Renal pelvis (tissue), 12 donors: Measurements from ENCODE around the gene ALDH1A3. TPM values are rescaled to one million over a fixed set of nuclear protein-coding genes. Genes with fewer than 3 reads are reported as not detected.
"Not testable (repeated sequence)": the region's sequence is repeated elsewhere in the genome, so short reads cannot be mapped to it uniquely, and the experiment has no call there.

ENCODE experiments used
- DNase-seq: peaks from one replicate; pipeline ENCODE4 v3.0.0-alpha.2; 2013
- long read RNA-seq, 16 experiments: transcript quantifications; one replicate each; lab custom pipeline, GENCODE V29; 2026
- polyA plus RNA-seq, 3 donors: library from polyadenylated mRNA; unstranded; fragments of 120-200 nt; gene quantifications; one replicate each; pipeline ENCODE4 v1.2.1, GENCODE V29; 2013; ENCODE audit not compliant: insufficient read length in 3 of 3

The ALDH1A3 gene
- 1 to 10 TPM; 2.1 to 5.5 (median 4.4) TPM for polyA plus RNA-seq
- long read RNA-seq, donor 1 = 0 reads
- long read RNA-seq, donor 2 = 0 reads
- long read RNA-seq, donor 3, partial matches to known transcripts = 0 of 2 reads
- long read RNA-seq, donor 3, other reads (novel, unspliced or antisense) = 0 of 2 reads
- long read RNA-seq, donor 4 = 0 reads
- long read RNA-seq, donor 5 = 0 reads
- long read RNA-seq, donor 6 = 0 reads
- long read RNA-seq, donor 7, partial matches to known transcripts = 0 of 2 reads
- long read RNA-seq, donor 7, other reads (novel, unspliced or antisense) = 0 of 2 reads
- long read RNA-seq, donor 8, partial matches to known transcripts = 5 of 9 reads
- long read RNA-seq, donor 8, other reads (novel, unspliced or antisense) = 0 of 9 reads
- long read RNA-seq, donor 9, partial matches to known transcripts = 0 of 3 reads
- long read RNA-seq, donor 9, other reads (novel, unspliced or antisense) = 0 of 3 reads
- long read RNA-seq, donor 10, partial matches to known transcripts = 0 of 2 reads
- long read RNA-seq, donor 10, other reads (novel, unspliced or antisense) = 0 of 2 reads
- long read RNA-seq, donor 11, partial matches to known transcripts = 0 of 1 reads
- long read RNA-seq, donor 11, other reads (novel, unspliced or antisense) = 0 of 1 reads
- long read RNA-seq, donor 12, partial matches to known transcripts = 0 of 3 reads
- long read RNA-seq, donor 12, other reads (novel, unspliced or antisense) = 0 of 3 reads
- long read RNA-seq, donor 13 = 0 reads
- long read RNA-seq, donor 14 = 0 reads
- long read RNA-seq, donor 15 = 0 reads
- long read RNA-seq, donor 16, partial matches to known transcripts = 0 of 1 reads
- long read RNA-seq, donor 16, other reads (novel, unspliced or antisense) = 0 of 1 reads

DNA sequence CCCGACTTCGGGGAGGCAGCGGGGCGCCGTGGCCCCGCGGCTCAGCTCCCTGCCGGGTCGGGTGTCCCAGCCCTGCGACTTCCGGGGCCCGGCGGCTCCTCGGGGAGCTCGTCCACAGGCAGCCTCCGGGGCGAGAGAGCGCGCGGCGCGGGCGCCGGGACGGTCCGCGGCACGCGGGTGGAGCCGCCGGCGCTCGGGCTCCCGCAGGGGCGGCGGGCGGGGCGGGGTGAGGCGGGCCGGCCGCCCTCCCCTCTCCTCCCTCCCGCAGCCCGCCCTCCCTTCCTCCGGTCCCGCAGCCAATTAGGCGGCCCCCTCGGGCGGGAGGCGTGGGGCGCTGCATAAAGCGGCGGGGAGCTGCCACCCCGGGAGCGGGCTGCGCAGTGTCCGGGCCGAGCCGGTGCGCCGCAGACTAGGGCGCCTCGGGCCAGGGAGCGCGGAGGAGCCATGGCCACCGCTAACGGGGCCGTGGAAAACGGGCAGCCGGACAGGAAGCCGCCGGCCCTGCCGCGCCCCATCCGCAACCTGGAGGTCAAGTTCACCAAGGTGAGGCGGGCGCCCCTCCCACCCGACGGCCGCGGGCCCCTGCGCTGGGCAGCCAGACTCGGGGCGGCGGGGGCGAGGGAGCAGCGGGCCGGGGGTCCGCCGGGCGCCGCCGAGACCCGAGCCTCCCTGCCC, at the start of gene ALDH1A3:
TSS of gene ALDH1A3 (plus strand) at position 368 of the 675 bp plus-strand sequence. CDS start at position 445, 77 bp downstream.
- DNase-seq = no peak

DNA sequence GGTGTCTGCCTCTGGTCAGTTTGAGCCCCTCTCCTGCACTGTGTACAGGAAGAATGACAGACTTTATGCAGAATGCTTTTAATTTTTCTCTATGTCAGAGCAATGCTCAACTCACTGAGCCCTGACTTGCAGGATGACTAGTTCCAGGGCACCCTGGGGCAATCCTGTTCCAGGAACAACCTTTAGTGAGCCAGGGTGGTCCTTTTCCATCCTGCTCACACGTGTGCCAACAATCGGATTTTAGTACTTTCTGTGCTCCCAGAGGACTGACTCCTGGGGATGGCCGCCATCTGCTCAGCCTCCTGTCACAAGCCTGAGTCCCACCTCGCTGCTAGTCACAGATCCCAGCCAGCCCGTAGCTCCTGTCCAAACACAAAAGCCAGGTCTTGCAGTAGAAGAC, 48.2 kb upstream of the ALDH1A3 start:
- DNase-seq = no peak

DNA sequence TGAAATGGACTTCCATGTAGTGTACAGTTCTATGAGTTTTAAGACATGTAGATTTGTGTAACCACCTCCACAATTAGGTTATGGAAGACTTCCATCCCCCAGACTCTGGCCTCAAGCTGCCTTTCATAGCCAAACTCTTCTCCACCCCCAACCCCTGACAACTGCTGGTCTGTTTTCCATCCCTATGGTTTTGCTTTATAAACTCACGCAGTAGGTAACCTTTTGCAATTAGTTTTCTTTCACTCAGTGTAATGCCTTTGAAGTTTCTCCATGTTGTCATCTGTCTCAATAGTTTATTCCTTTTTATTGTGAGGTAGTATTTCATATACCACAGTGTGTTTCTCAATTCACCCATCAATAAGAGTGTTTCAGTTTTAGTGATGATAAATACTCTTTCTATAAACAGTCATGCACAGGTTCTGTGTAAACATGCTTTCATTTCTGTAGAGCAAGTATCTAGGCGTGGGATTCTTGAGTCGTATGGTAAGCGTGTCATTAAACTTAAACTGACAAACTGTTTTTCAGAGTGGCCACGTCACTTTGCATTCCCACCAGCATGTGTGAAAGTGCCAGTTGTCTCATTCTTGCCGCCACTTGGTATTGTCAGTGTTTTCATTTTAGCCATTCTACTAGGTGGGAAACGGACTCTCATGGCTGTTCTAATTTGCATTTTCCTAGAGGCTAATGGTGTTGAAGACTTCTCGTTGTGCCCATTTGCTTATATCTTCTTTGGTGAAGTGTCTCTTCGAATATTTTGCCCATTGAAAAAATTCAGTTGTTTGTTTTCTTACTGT, 47.3 kb upstream of the ALDH1A3 start:
- no peak for DNase-seq

DNA sequence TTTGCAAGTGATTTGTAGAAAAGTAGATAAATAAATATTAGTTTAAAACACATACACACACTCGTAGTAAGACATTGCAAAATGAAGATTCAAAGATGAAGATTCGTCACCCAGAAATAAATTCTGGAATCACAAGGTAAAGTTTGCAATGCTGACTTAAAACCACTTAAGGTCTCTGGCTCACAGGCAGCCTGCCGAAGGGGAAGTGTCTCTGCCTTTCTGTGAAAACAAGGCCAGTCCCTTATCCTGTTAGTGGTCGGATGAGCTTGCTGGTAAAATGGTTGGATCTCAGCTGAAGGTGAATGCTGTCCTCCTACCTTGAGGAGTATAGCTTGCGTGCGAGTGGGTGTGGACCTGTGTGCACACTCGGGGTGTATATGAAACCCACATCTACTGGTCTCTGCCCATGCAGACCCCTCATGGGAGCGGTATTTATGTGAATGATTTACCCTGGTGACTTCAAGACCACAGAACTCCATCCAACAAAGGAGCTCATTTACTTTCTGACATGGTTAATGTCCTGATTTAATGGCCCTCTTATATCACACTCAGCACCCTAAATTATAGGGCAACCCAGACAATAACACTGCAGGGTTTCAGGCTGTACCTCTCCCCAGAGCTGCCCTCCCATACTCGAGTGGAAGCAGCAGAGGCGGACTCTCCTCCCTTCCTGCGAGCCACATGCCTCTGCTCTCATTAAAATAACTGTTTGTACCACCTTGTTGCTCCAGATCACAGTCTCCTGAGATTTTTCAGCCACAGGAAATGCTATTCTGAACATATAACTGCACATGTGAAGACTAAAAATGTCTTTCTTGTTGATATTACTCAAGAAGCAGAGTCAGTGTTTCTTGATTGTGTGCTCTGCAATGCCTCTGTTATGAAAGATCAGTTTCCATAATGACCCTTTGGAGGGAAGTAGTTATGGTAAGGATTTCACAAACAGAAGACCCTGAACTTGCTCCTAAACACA, 45.9 kb upstream of the ALDH1A3 start:
- DNase-seq = no peak

DNA sequence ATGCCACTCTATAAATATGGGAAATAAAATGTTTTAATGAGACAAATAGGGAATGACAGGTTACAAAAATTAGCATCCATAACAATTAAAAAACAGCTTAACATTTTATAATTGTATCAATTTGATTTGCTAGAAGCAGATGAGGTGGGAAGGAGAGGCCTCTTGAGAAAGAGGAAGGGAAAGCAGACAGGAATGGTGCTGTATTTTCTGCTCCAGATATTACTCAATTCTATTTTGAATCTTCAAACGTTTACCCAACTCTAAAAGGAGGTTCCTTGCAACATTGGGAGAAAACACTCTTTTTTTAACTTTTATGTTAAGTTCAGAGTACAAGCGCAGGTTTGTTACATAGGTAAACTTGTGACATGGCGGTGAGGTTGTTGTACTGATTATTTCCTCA, 44.9 kb upstream of the ALDH1A3 start:
- DNase-seq = no peak

DNA sequence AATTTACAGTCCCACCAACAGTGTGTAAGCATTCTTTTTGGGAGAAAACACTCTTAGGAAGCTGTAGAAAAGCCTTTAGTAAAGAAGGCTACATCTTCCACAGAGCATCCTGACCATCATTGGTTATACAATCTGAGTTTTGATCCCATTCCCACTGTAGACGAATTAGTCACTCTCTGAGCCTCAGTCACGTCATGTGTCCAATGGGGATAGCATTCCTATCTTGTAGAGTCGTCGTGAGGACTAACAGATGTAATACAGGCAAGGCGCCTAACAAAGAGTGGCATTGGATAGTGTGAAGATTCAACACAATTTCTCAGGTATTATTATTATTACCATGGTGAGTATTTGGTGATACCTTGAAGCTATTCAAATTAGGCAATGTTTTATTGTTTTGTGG, 44.0 kb upstream of the ALDH1A3 start:
- DNase-seq = no peak

DNA sequence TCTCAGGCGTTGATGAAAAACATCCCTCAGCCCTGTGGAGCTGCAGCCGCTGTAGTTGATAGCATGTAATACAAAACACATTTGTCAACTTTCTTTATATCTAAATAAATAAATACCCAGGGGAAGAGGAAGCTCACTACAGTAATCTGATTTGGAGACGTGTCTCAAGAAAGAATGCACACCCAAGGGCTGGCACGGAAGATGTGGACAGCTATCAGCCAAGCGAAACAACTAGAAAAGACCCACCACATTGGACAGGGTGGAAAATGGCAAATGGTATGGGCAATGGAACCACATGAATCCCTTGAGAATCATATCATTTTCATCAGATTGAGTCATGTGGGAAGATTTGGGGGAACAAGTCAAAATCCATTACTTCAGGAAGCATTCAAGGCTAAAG, 43.1 kb upstream of the ALDH1A3 start:
- DNase-seq = no peak

DNA sequence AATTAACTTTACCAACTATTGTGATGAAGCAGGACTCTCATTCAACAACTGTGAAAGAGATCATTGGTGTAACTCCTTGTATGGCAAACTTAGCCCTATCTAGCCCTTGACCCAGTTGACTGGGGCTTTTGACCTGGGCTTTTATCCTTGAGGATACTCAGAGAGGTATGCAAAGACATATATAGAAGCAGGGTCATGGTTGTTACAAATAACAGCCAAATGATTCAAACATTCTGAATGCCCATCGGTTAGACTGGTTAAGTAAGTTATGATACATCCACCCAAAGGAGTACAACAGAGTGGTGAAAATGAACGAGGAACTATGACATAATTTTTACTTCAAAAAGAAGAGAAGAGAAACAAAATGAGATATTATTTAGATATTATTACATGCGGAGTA, 38.2 kb upstream of the ALDH1A3 start:
- no peak for DNase-seq

DNA sequence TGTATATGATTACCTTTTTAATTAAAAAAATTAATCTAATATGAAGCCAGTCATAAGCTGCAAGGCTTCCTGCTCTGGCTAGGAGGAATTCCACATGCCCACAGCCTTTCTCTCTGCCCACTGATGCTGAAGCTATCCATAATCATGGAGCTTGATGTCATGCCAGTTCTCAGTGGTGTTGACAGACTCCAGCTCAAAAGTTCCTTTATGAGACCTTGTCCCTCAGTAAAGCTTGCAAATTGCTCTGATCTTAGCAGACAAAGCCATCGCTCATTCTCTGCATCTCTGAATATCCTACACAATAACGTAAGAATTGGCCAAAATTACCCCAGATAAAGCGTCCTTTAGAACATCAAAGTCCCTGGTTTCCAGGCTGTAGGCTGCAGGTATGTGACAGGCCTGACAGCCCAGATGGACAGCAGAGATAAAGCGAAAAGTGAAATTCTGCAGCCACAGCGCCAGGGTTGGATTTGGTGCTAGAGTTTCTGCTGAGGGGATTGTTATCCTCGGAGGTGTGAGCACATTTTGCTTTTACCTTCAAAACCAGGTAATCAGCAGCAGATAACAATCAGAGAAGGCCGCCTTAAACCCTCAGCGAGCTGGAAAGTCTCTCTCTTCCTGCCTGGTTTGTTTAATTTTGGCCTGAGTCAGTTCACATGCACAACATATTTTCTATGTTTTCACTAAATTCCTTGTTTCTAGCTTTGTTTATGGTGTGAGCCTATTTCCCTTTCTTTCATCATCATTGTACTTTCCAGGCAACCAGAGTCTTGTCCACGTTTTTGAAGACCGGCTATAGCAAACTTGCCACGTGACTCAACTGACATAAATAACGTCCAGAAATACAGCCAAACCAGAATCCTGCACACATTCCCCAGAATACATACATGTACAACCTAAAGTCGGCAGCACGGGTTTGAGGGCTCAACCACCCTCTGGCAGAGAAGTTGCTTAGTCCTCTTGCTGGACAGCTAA, 36.6 kb upstream of the ALDH1A3 start:
- no peak for DNase-seq

DNA sequence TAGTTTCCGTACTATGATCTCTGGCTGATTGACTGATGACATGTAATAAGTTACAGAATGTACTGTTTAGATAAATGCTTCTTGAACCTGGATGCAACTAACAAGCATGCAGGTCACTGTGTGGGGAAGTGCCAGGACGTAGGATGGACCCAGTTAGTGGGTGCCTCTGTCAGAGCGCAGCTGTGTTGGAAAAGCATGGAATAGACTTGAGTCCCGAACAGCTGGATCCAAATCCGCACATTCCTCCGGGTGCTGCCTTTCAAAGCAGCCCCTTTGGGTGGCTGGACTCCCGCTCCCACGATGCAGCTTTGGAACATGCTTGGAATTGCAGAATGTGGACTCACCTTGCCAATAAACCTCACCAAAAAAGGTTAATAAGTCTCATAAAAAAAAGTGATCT, 35.5 kb upstream of the ALDH1A3 start:
- no peak for DNase-seq

DNA sequence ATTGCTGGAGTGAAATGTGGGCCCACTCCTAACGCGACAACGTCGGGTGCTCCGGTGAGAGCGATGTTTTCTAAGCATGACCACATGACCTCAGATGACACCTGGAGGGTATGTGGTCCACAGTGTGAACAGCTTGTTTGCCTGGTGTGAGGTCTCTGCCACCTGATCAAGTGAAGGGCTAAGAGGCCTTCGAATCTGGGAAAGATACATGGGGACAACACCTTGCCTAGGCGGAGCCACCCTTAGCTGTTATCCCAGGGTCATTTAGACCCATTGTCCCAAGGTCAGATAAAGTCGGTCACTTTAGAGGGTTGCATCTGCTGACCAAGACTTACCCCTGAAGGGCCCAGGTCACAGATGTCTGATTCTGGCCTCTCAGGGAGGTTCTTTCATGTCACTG, 34.9 kb upstream of the ALDH1A3 start:
- DNase-seq = no peak

DNA sequence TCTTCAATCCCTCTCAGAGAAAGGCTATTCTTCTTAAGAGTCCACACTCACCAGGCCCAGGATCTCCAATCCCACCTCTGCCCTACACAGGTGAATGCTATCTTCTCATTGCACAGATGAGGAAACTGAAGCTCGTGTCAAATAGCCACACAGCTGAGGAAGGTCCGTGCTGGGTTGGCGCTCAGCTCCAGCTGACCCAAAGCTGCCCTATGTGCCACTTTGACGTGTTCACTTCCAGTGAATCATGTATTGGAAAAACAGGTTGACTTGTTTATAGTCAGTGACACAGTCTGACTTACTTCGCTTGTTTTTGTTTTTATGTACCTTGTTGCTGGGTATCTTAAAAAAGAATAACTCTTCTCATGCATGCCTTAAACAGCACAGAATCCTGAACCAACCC, 32.4 kb upstream of the ALDH1A3 start:
- DNase-seq = no peak

DNA sequence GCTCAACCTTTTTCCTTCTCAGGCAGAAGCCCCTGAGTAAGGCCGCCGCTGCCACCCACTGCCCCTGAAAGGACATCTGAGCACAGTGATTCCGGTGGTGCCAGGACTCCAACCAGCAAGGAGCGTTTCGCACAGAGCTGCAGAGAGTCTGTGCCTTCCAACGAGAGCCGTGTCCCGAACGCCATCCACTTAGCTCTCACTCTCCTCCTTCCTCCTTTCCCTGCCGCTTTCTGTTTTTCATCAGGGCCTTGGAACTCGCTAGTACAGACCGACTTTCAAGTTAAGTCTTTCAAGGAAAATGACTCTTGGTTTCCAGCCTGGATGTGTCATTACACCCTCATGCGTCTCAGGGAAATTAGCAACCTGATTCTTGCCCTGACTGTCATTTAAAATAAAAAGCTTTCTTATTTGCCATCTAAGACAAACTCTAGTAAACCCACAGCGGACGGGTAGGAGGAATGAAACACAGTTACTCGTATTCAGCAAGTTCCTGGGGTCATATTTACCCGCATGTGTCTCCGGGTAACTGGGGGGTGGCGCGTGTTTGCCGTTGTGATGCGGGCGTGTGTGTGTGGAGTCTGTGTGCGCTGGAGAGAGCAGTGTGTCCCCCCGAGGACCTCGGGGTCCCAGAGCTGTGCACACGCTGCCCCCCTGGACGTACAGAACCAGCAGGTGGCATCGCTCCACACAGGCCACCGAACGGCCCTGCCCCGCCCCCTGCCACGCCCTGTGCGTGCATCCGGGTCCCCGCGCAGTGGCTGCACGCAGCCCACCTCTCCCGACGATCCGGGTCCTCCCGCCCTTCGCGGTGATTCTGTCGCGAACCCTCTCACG, 30.4 kb upstream of the ALDH1A3 start:
- DNase-seq = peak; percentile 71

DNA sequence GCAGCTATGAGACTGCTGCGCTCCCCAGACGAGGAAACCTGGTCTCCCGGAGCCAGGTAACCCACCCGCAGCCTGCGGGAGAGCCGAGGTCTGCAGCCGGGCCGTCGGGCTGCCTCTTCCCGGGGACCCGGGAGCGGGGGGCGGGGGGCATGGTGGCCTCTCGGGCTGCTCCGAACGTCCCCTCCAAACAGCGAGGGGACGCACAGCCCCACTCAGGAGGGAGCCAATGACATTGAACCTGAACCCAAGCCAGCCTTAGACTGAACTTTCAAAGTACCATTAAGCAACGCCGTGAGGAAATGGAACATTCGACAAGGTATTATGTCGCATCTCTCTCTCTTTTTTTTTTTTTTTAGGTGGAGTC, 29.8 kb upstream of the ALDH1A3 start:
- no peak for DNase-seq

DNA sequence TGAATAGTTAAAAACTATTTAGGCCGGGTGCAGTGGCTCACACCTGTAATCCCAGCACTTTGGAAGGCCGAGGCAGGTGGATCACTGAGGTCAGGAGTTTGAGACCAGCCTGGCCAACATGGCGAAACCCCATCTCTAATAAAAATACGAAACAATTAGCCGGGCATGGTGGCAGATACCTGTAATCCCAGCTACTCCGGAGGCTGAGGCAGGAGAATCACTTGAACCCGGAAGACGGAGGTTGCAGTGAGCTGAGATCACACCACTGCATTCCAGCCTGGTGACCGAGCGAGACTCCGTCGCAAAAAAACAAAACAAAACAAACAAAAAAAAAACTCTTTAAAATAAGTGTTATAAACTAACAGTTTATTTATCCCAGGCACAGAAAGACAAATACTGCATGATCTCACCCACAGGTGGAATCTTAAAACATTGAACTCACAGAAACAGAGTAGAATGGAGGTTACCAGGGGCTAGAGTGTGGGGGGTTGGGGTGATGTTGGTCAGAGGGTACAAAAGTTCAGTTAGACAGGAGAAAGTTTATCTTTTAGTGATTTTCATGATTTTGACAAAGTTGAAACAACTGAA, 28.1 kb upstream of the ALDH1A3 start:
- not testable (repeated sequence) for DNase-seq

DNA sequence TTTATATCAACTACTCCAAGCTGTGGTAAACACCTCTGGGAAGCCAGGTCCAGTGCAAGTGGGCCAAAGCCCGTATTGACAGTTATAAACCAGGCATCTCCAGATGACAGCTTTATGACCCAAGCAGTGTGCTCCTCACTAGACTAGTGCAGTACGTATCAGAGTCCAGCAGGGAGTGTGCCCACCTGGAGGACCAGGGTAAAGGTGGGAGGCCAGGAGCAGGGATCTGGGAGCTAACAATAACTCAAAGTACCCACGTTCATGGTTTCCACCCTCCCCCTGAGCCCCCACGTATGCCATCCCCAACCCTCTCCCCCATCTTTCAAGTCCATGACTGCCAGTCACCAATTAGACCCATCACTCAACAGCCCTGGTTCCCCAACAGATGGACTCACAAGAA, 27.0 kb upstream of the ALDH1A3 start:
- no peak for DNase-seq

DNA sequence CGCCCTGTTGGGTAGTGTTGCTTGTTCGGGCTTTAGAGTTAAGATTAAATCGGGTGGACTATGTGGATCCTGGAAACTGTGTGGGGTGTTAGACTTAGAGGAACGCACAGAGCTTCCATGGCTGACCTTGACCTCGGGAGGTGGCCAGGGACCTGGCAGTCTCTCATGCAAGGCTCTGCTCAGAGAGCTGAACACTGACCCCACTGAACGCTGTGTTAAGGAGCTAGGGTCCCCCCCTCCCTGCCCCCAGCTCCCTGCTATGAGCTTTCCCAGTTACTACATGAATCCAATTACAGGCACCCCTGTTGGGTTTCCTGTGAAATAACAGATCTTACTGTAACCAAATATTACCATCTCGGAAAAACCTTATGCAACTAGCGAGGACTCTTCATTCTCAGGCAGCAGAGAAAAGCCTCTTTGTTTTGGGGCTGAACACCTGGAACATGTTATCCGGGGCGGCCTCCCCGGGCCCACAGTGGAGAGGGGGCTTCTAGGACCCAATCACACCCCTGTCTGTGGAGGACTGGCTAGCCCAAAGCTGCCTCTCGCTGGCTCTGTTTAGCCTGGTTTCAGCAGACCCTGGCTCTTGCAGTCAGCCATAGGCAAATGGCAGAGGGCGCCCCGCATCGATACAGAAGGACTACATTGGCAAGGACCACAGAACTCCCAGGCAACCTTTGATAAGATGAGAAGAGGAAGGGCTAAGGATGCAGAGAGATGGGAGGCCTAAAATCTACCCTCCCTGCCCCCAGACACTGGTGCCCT, 25.8 kb upstream of the ALDH1A3 start:
- DNase-seq = no peak
